Left lung (tissue), 10 donors: ENCODE measurements around the gene ABCC1. TPM values are rescaled to one million over a fixed set of nuclear protein-coding genes. Genes with fewer than 3 reads are reported as not detected.
A peak's percentile ranks its signal among the peaks of the same experiment; 100 is the strongest.
"Not testable (repeated sequence)": the region's sequence is repeated elsewhere in the genome, so short reads cannot be mapped to it uniquely, and the experiment has no call there.

Source experiments
- ATAC-seq: fragments of 200-7000 bp; cut with Tn5 transposase; one replicate; pipeline ENCODE4 v1.9.1; 2020; ENCODE audit warnings: moderate library complexity
- DNase-seq, 4 donors: peaks; one replicate each; pipeline ENCODE4 v3.0.0-alpha.2; 2013 to 2020
- H3K27ac ChIP-seq, 2 donors: fragments of 200-600 bp; sonication (generic) in 1 of 2; one replicate each; pipeline versions ENCODE4 v1.5.0 to v1.8.0; 2020 to 2021
- H3K27me3 ChIP-seq, 2 donors: fragments of 200-600 bp; sonication (generic) in 1 of 2; one replicate each; pipeline versions ENCODE4 v1.5.0 to v1.8.0; 2020 to 2021
- H3K36me3 ChIP-seq, 2 donors: fragments of 200-600 bp; sonication (generic) in 1 of 2; one replicate each; pipeline versions ENCODE4 v1.5.0 to v1.8.0; 2020 to 2021
- H3K4me1 ChIP-seq, 2 donors: fragments of 200-600 bp; one replicate each; pipeline ENCODE4 v1.8.0; 2021
- H3K4me3 ChIP-seq, 2 donors: fragments of 200-600 bp; sonication (generic) in 1 of 2; one replicate each; pipeline versions ENCODE4 v1.5.0 to v1.8.0; 2020 to 2021; ENCODE audit warnings: mild to moderate bottlenecking in 1 of 2
- H3K9me3 ChIP-seq, 2 donors: fragments of 200-600 bp; sonication (generic) in 1 of 2; one replicate each; pipeline versions ENCODE4 v1.5.0 to v1.8.0; 2020 to 2021
- CTCF ChIP-seq, 2 donors: fragments of 200-600 bp; sonication (generic) in 1 of 2; IDR thresholded peaks; one replicate each; pipeline versions ENCODE4 v1.5.0 to v1.8.0; 2021; ENCODE audit warnings: antibody characterized with exemption in 2 of 2
- intact Hi-C, 2 donors: fragments of 100-400 bp; cut with DNase I; formaldehyde crosslinking; loops; one replicate each; pipeline versions ENCODE4 v1.11.2 to v1.14.2; 2022
- polyA plus RNA-seq, 6 donors: library from polyadenylated mRNA; unstranded; fragments of 120-200 nt; gene quantifications; one replicate each; pipeline ENCODE4 v1.2.1, GENCODE V29; 2013; ENCODE audit not compliant: insufficient read length in 6 of 6
- total RNA-seq, 2 donors: library from RNA; stranded (reverse); fragmentation: NEBNext Ultra II Directional; extraction: Animal tissue kit (Norgen Biotek cat#: 25700); gene quantifications; one replicate each; pipeline ENCODE4 v1.2.1, GENCODE V29; 2021
- donor health status: DM: no; HTN: yes; CAD: no.
- donor health status: DM: no; HTN: no; CAD: no.

Gene ABCC1
- total and polyA plus RNA-seq, 8 donors: 29.3 to 44.6 (median 31.7) TPM

GRCh38 chr16:15916323-15916722 is 33.1 kb upstream of the ABCC1 start:
- H3K4me1 ChIP-seq: no peaks in the 10 kb centered on the region
- no peak for TF ChIP-seq CTCF (IDR thresholded peaks at IDR 0.05)
- H3K9me3 ChIP-seq: no peaks in the 10 kb centered on the region
- ATAC-seq (no peak), DNase-seq (no peak)
- no peak overlapping the region for H3K27ac ChIP-seq
- no peaks in the 10 kb centered on the region for H3K36me3 ChIP-seq
- H3K27me3 ChIP-seq: no peaks in the 10 kb centered on the region
- intact Hi-C loops: no loop called here
- H3K4me3 ChIP-seq: no peak overlapping the region

GRCh38 chr16:15918314-15918713 is 31.1 kb upstream of the ABCC1 start:
- H3K4me1 ChIP-seq, H3K27me3 ChIP-seq, H3K36me3 ChIP-seq, ATAC-seq, H3K9me3 ChIP-seq, H3K4me3 ChIP-seq, DNase-seq, H3K27ac ChIP-seq, intact Hi-C loops: not testable (repeated sequence)

GRCh38 chr16:15919331-15919730 is 30.1 kb upstream of the ABCC1 start:
- no peak overlapping the region for H3K27ac ChIP-seq
- no peak for TF ChIP-seq CTCF (IDR thresholded peaks at IDR 0.05)
- intact Hi-C loops: no loop called here

GRCh38 chr16:15924996-15925395 is 24.4 kb upstream of the ABCC1 start:
- no peaks in the 10 kb centered on the region for H3K27me3 ChIP-seq
- H3K4me3 ChIP-seq: no peak overlapping the region
- no peak for TF ChIP-seq CTCF (IDR thresholded peaks at IDR 0.05)
- H3K27ac ChIP-seq: no peak overlapping the region
- no peak for DNase-seq
- H3K4me1 ChIP-seq: no peaks in the 10 kb centered on the region
- H3K36me3 ChIP-seq: no peaks in the 10 kb centered on the region
- H3K9me3 ChIP-seq: no peaks in the 10 kb centered on the region
- ATAC-seq: no peak
- intact Hi-C loops: no loop called here

More at GRCh38 chr16:15919331-15919730, 30.1 kb upstream of the ABCC1 start:
- H3K4me3 ChIP-seq: no peak overlapping the region
- no peaks in the 10 kb centered on the region for H3K4me1 ChIP-seq
- DNase-seq (peak in 1 of 4 donors; percentile 6), ATAC-seq (no peak)
- H3K9me3 ChIP-seq: no peaks in the 10 kb centered on the region
- H3K36me3 ChIP-seq: no peaks in the 10 kb centered on the region
- no peaks in the 10 kb centered on the region for H3K27me3 ChIP-seq

- no peak for TF ChIP-seq CTCF (IDR thresholded peaks at IDR 0.05)
- H3K9me3 ChIP-seq: no peaks in the 10 kb centered on the region
- H3K36me3 ChIP-seq: no peaks in the 10 kb centered on the region
- ATAC-seq: no peak
- no peak overlapping the region for H3K27ac ChIP-seq
- no peaks in the 10 kb centered on the region for H3K27me3 ChIP-seq
- DNase-seq: no peak
- H3K4me3 ChIP-seq: no peak overlapping the region
- no peaks in the 10 kb centered on the region for H3K4me1 ChIP-seq
- intact Hi-C loops: no loop called here
Measured at GRCh38 chr16:15925631-15926030, 23.8 kb upstream of the ABCC1 start.
